M059J (cell line): ENCODE data around the gene MED13L. TPM values are rescaled to one million over a fixed set of nuclear protein-coding genes. Genes with fewer than 3 reads are reported as not detected.

Experiments used
- DNase-seq: peaks from one replicate; pipeline ENCODE4 v3.0.0-alpha.2; 2012; ENCODE audit warnings: low read depth
- total RNA-seq: library from RNA; depleted of rRNA; stranded (reverse); fragments of >200 nt; shearing (Covaris generic); gene quantifications from 2 replicates; pipeline ENCODE4 v1.2.3, GENCODE V29; 2014

Gene MED13L
- total RNA-seq, 1 experiment from 2014 or later = 53.0 TPM

DNA sequence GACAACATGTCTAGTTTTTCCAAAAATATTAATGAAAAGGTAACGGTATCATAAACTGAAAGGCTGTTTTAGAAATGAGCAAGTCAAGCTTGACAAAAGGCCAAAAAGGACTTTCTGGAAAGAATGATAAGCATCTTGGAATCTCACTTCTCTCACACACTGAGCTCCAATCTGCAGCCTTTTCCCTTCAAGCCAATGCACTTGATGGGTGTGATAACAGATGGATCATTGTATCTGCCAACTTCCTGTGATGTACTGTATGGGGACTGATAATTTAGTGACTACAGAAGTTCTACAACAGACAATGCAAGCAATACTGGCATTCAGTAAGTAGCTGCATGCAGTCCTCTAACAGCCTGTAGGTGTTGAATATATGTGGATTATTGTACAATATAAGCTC lies 147.1 kb downstream of the MED13L start:
- peak; percentile 63 for DNase-seq

DNA sequence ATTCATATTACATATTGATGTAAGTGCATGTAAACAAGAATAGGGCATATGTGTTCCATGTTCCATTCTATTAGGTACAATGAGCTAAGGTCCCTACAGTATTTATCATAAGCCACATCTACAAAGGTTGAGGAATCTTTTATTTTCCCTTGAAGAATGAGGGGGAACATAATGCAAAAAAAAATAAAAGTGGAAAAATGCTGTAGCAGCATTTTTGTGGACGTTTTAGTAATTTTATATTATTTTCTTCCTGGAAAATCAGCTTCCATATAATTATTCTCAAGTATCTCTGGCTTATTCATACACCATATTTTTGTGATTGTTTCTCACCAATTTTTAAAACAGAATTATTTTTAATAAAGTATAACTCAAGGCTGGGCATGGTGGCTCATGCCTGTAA lies 148.7 kb downstream of the MED13L start:
- no peak for DNase-seq

DNA sequence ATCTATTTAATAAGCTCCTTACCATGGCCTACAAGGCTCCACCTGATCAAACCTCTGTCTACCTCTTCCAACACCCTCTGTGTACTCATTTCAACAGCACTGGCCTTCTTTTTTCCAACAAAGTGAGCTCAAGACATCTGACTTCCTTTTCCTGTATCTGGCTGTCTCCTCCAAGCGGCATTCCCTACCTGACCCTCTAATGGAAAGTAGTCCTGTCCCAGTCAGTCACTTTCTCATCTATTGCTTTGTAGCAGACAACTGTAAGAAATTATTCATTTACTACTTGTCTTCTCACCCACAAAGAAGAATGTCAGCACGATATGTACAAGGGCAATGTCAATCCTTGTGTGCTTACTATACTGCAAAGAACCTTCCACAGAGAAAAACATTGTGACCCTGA lies 149.6 kb downstream of the MED13L start:
- no peak for DNase-seq

- no peak for DNase-seq
Measured at GRCh38 chr12:116126610-116127009, 150.9 kb downstream of the MED13L start.

GRCh38 chr12:116125956-116126566 lies 151.4 kb downstream of the MED13L start:
- DNase-seq = peak; percentile 12

- no peak for DNase-seq
Measured at GRCh38 chr12:116125084-116125483, 152.4 kb downstream of the MED13L start.

DNA sequence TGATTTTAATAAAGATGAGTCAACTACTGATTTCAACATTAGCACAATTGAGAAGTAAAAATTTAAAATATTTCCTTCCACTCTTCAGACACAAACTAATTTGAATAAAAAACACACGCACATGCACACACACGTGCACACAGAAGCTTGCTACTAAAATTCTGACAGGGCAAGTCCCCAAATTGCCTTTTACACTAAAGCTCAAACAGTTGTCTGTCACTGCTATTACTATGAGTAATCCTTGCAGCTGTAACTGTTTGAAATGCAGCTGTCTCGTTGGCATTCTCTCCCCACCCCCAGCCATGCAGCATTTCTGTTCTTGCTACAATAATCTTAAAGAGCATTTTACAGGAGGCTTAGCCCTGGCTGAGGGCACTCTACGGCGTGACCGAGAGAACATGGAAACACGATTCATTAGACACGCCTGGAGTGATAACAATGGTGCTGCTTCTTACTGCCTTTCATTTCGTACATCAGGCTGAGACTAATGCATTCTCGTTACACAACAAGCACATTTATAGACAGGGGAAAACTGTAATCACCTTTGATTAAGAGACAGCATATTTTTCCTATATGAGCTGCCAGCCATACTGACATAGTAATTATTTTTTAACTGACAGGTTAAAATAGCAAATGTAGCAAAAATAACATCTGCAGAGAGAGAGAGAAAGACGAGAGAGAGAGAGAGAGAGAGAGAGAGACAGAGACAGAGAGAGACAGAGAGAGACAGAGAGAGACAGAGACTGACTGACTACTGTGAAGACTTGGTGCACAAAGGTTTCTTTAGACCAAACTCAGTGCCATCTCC lies 153.8 kb downstream of the MED13L start:
- peak; percentile 82 for DNase-seq

GRCh38 chr12:116122628-116123027 lies 154.9 kb downstream of the MED13L start:
- no peak for DNase-seq

- no peak for DNase-seq
Measured at GRCh38 chr12:116121453-116121871, 156.0 kb downstream of the MED13L start.

DNA sequence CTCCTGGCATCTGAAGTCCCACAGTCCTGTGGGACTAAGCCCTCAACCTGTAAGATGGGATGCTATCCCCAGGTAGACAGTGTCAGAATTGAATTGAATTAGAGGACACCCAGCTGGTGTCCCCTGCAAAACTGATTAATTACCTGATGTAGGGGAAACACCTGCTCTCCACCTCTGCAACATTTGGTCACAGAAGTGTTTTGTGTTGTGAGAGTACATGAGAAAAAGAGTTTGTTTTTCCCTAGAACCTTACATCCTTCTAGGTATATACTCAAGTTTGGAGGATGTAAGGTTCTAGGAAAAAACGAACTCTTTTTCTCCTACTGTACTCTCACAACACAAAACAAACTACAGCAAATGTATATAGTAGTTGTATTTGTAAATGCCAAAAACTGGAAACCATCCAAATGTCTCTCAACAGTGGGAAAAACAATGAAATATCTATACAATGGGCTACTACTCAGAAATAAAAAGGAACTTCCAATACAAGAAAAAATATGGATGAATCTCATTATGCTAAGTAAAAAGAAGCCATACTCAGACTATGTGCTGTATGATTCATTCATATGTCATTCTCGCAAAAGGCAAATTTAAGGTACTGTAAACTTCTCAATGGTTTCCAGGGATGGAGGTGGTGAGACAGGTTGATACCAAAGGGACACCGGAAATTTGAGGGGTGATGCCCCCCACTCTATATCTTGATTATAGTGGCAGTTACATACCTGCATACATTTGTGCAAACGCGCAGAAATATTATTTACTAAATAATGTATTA lies 160.7 kb downstream of the MED13L start:
- peak; percentile 40 for DNase-seq

DNA sequence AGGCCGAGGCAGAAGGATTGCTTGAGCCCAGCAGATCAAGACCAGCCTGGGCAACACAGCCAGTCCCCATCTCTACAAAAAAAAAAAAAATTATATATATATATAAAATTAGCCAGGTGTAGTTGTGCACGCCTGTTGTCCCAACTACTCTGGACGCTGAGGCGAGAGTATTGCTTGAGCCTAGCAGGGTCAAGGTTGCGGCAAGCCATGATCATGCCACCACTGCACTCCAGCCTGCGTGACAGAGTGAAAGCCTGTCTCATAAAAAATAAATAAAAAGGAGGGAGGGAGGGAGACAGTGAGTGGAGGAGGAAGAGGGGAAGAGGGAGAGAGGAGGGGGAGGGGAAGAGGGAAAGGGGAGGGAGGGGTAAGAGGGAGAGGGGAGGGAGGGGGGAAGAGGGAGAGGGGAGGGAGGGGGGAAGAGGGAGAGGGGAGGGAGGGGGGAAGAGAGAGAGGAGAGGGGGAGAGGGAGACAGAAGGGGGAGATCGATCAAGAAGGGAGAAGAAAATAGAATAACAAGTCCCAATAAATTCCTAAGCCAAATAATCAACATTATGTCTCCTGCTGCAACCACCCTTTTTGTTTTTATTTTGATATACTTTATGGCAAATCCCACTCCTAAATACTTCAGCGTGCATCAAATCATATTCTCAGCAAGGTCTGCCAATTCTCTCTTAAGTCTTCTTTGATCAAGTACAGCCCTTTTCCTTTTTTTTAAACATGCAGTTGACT lies 163.9 kb downstream of the MED13L start:
- DNase-seq = no peak

DNA sequence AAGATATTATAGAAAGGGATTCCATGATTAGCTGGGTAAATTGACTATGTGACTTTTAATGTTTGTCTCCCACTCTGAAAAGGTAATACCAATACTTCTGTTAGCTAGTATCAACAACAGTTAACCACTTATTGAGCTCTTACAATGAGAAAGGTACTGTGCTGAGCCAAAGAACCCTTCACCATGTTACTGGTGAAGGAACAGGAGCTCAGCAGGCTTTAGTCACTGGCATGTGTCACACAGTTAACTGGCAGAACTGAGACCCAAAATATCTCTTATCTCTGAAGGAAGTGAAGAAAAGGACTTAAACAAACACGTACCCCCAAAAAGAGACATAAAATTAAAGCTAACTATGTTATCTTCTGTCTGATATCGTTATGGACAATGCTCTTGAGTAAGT lies 170.6 kb downstream of the MED13L start:
- no peak for DNase-seq

DNA sequence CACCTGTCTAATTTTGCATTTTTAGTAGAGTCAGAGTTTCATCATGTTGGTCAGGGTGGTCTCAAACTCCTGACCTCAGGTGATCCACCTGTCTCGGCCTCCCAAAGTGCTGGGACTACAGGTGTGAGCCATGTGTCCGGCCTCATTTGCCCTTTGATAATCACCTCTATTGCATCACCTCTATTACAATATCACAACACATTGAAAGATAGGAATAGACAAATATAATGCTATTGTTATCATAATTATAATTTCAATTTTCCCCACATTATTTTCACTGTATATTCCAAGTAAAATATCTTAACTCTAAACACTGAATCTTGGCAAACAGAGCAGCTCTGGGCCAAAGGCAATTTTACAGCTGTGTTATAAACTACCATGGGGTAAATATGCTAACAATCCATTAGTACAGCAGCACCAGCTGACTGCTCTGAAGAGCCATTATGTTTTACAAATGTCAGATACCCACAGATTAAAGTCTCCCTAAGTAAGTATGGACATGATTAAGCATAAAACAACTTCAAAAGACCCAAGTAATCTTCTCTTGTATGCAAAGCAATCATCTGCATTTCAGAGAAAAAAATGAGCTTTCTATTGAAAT lies 173.2 kb downstream of the MED13L start:
- no peak for DNase-seq

DNA sequence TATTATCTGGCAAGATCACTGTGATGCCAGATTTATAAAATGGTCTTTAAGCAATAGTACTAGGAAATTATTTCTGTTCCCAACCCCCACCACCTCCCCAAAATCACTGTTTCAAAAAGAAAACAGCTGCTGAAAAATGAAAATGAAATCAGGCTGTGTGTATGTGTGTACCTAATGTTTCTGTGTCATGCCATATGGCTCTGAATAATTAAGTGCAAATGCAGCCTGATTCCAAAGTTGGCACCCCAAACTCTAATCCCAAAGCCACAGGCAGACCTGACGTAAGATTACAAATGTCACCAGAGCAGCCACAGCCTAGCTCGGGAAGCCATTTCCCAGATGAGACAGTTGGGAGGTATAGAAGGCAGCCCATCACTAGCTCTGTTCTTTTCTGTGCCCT lies 175.5 kb downstream of the MED13L start:
- no peak for DNase-seq

DNA sequence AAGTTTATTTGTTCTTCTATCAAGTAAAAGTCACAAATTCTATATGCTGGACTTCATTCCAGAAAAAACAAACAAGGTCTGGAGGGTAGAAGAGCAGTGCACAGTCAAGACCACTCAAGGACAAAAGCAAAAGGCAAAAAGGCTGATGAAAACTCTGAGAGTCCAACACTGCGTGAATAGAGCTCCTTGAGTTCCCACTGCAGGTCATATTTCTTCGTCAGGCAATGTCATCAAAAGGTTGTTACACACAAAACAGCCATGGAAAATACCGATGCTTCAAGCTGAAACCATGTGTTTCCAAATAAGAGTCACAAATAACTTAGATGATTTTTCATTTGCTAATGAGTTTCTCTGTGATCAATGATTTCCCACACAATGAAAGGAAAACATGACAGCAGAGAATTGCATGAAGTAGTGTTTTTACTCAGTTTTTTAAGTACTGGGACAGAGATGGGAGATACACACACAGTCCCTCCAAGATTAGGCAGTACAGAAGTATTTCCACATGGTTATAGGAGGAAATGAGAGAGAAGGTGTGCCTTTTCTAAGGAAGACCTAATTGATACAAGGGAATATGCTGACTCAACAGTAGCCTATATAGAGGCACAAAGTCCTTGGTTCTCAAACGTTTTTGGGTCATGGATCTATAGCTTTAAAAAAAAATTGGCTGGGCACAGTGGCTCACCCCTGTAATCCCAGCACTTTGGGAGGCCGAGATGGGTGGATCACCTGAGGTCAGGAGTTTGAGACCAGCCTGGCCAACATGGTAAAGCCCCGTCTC lies 177.7 kb downstream of the MED13L start:
- DNase-seq = no peak

DNA sequence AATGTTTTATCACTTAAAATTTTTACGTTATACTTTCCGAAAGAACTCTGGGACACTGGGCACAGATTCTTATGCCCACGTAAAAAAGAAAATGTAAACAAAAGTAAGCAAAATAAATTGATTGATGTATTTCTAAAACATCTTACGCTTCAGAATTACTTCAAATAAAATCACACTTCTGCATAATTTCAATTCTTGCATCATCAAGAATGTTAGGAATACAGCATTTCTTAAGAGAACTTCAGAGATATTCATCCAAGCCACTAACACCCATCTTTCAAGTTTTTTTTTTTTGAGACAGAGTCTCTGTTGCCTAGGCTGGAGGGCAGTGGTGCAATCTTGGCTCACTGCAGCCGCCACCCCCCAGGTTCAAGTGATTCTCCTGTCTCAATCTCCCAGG lies 180.6 kb downstream of the MED13L start:
- DNase-seq = no peak

- DNase-seq = no peak
Measured at GRCh38 chr12:116094475-116094874, 183.0 kb downstream of the MED13L start.

DNA sequence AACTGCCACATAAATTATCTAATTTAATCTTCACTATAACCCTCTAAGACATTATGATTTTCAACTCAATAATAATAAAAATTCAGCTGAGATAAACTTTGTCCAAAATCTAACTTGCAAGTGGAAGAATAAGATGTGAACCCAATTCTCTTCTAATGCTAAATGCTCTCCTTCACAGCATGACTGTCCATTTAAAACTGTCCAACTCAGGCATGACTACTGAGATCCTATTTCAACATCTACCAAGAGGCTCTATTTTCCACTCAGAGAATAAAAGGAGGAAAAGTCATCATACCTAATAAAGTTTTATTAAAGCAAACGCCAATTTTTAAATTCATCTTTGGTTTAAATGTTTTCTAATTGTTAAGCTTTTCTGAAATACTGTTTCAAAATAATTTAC lies 183.6 kb downstream of the MED13L start:
- no peak for DNase-seq

DNA sequence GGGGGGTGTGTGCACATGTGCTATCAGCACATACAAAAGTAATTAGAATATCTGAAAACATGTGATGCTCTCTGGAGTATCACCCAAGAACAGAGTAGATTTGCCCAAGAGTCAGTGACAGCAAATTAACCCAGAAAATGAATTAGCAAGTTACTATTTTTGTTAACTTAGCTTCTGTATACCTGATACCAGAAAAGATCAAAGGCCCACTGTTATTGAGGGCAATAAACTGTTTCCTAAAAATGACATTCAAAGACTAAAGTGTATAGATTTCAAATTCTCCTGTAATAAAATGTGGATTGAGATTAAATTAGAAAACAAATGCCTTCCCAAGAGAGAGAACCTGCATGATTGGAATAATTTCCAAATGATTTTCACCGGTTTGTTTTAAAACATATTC lies 184.7 kb downstream of the MED13L start:
- no peak for DNase-seq

GRCh38 chr12:116092162-116092561 lies 185.3 kb downstream of the MED13L start:
- no peak for DNase-seq

GRCh38 chr12:116091579-116091978 lies 185.9 kb downstream of the MED13L start:
- no peak for DNase-seq
